Keratinocyte (primary cell): ENCODE measurements around the gene GSPT2. TPM values are rescaled to one million over a fixed set of nuclear protein-coding genes. Genes with fewer than 3 reads are reported as not detected.

Experiments
- DNase-seq: peaks from one replicate; pipeline ENCODE4 v3.0.0-alpha.2; 2011; ENCODE audit warnings: low read depth, missing footprints, low spot score
- FAIRE-seq: peaks from 2 replicates; lab custom pipeline; 2011; peaks lifted over from hg19 to GRCh38; lab: Jason Lieb, UNC
- H2AFZ ChIP-seq: 2 replicates; pipeline ENCODE4 v1.6.0; 2012; ENCODE audit warnings: low read length, control low read depth, inconsistent platforms; ENCODE audit not compliant: control insufficient read depth
- H3K27ac ChIP-seq: 2 replicates; pipeline ENCODE4 v1.5.1; 2011; ENCODE audit warnings: low read length; ENCODE audit not compliant: control insufficient read depth, insufficient read depth
- H3K27me3 ChIP-seq: 3 replicates; pipeline ENCODE4 v1.6.0; 2011; ENCODE audit warnings: low read length; ENCODE audit not compliant: control insufficient read depth, insufficient read depth; ENCODE audit errors: extremely low read depth
- H3K36me3 ChIP-seq, 2 experiments: 2 replicates in 1 of 2; 3 replicates in 1 of 2; pipeline ENCODE4 v1.5.1; 2011; ENCODE audit warnings: low read length in 2 of 2, mild to moderate bottlenecking in 1 of 2; ENCODE audit not compliant: control insufficient read depth in 2 of 2, insufficient read depth in 2 of 2; ENCODE audit errors: extremely low read depth in 1 of 2
- H3K4me1 ChIP-seq: 3 replicates; pipeline ENCODE4 v1.5.1; 2011; ENCODE audit warnings: low read length; ENCODE audit not compliant: control insufficient read depth, insufficient read depth; ENCODE audit errors: extremely low read depth
- H3K4me2 ChIP-seq: 3 replicates; pipeline ENCODE4 v1.6.0; 2011; ENCODE audit warnings: low read depth, low read length; ENCODE audit not compliant: control insufficient read depth, insufficient read depth; ENCODE audit errors: extremely low read depth
- H3K4me3 ChIP-seq, 3 experiments: fragments of 200-600 bp in 1 of 3; sonication (generic) in 1 of 3; 2 replicates in 2 of 3; 3 replicates in 1 of 3; pipeline ENCODE4 v1.5.1; 2011 to 2016; ENCODE audit warnings: low read length in 3 of 3, mild to moderate bottlenecking in 3 of 3, control low read depth in 2 of 3, inconsistent platforms in 1 of 3, low read depth in 1 of 3, mixed read lengths in 1 of 3, mixed run types in 1 of 3, moderate library complexity in 1 of 3; ENCODE audit not compliant: control insufficient read depth in 2 of 3, insufficient read depth in 2 of 3; ENCODE audit errors: extremely low read depth in 1 of 3
- H3K79me2 ChIP-seq: 2 replicates; pipeline ENCODE4 v1.6.0; 2012; ENCODE audit warnings: low read length; ENCODE audit not compliant: control insufficient read depth, insufficient read depth
- H3K9ac ChIP-seq: 3 replicates; pipeline ENCODE4 v1.6.0; 2011; ENCODE audit warnings: low read length; ENCODE audit not compliant: control insufficient read depth, insufficient read depth; ENCODE audit errors: extremely low read depth
- H3K9me1 ChIP-seq: 3 replicates; pipeline ENCODE4 v1.6.0; 2011; ENCODE audit warnings: low read length; ENCODE audit not compliant: control insufficient read depth, insufficient read depth; ENCODE audit errors: extremely low read depth
- H3K9me3 ChIP-seq: 2 replicates; pipeline ENCODE4 v1.5.1; 2012; ENCODE audit warnings: low read depth, low read length; ENCODE audit not compliant: control insufficient read depth
- H4K20me1 ChIP-seq: 3 replicates; pipeline ENCODE4 v1.6.0; 2011; ENCODE audit warnings: low read length; ENCODE audit not compliant: control insufficient read depth, insufficient read depth; ENCODE audit errors: extremely low read depth
- CTCF ChIP-seq, 3 experiments: IDR thresholded peaks in 1 of 3; conservative IDR thresholded peaks in 1 of 3; optimal IDR thresholded peaks in 1 of 3; 2 replicates in 2 of 3; 3 replicates in 1 of 3; pipeline versions ENCODE3 to v1.5.1; 2011; ENCODE audit warnings: low read length in 3 of 3, mild to moderate bottlenecking in 3 of 3, moderate library complexity in 2 of 3, control low read depth in 1 of 3, inconsistent platforms in 1 of 3; ENCODE audit not compliant: insufficient read depth in 2 of 3; ENCODE audit errors: extremely low read depth in 1 of 3
- EZH2 ChIP-seq: IDR thresholded peaks from one replicate; pipeline ENCODE4 v1.6.1; 2012; ENCODE audit warnings: inconsistent platforms, mild to moderate bottlenecking, low read length, moderate library complexity
- dilution Hi-C: fragments of 300-500 bp; cut with MboI; formaldehyde crosslinking; loops from one replicate; pipeline ENCODE4 v1.7.0; 2020; ENCODE audit warnings: low sequenced_read_pairs; ENCODE audit not compliant: extremely low pct_ligation_motif_present
- polyA plus RNA-seq, 5 experiments: library from polyadenylated mRNA; depleted of rRNA in 3 of 5; stranded (reverse) in 3 of 5; stranded (forward) in 1 of 5; unstranded in 1 of 5; fragments of >200 nt; gene quantifications; 1 replicate in 1 of 5; 2 replicates in 3 of 5; 3 replicates in 1 of 5; pipeline versions ENCODE4 v1.2.1 to v1.2.3, GENCODE V29; 2011 to 2012; ENCODE audit warnings: missing spikeins in 2 of 5, low read depth in 1 of 5, low replicate concordance in 1 of 5

The GSPT2 gene
- polyA plus RNA-seq, 1 donor (not counting 4 experiments of a cell fraction or from before 2014, with no cell fraction given): 3.8 TPM

- Histone ChIP-seq H3K4me1 (no peaks in the 10 kb centered on the region), H2AFZ (no peak overlapping the region), H3K4me3 (no peak overlapping the region), H3K79me2 (no peaks in the 10 kb centered on the region), H3K9ac (no peak overlapping the region), H3K9me1 (no peaks in the 10 kb centered on the region), H3K27ac (no peak overlapping the region), H3K27me3 (no peaks in the 10 kb centered on the region), H3K9me3 (no peaks in the 10 kb centered on the region), H3K4me2 (no peak overlapping the region), H4K20me1 (no peaks in the 10 kb centered on the region), H3K36me3 (no peaks in the 10 kb centered on the region)
- DNase-seq: no peak
- dilution Hi-C loops: no loop called here
- TF ChIP-seq EZH2: no peak
- no peak for TF ChIP-seq CTCF (optimal IDR thresholded peaks at IDR 0.05 in 1 of 3, IDR thresholded peaks at IDR 0.05 in 1 of 3, conservative IDR thresholded peaks at IDR 0.05 in 1 of 3; ENCODE audit: extremely low read depth in 1 of 3, insufficient read depth in 2 of 3, low read length in 3 of 3)
- FAIRE-seq: no peak
These were observed 15.0 kb upstream of the GSPT2 start for GRCh38 chrX:51728202-51728601.

- Histone ChIP-seq H3K79me2 (no peaks in the 10 kb centered on the region), H3K9me3 (no peaks in the 10 kb centered on the region), H3K9ac (no peak overlapping the region), H2AFZ (no peak overlapping the region), H3K36me3 (no peaks in the 10 kb centered on the region), H4K20me1 (no peaks in the 10 kb centered on the region), H3K4me2 (no peak overlapping the region), H3K9me1 (no peaks in the 10 kb centered on the region), H3K4me3 (no peak overlapping the region), H3K27me3 (no peaks in the 10 kb centered on the region), H3K4me1 (no peaks in the 10 kb centered on the region), H3K27ac (no peak overlapping the region)
- dilution Hi-C loops: no loop called here
- no peak for DNase-seq
- no peak for FAIRE-seq
- no peak for TF ChIP-seq EZH2
These were observed 6.2 kb upstream of the GSPT2 start for GRCh38 chrX:51737091-51737490.

GRCh38 chrX:51742586-51742985, 656 bp upstream of the GSPT2 start:
- Histone ChIP-seq H3K36me3 (no peaks in the 10 kb centered on the region), H3K79me2 (no peaks in the 10 kb centered on the region), H3K4me2 (no peak overlapping the region), H3K4me3 (no peak overlapping the region), H3K4me1 (no peaks in the 10 kb centered on the region), H3K9me3 (no peaks in the 10 kb centered on the region), H4K20me1 (no peaks in the 10 kb centered on the region), H3K9ac (no peak overlapping the region), H3K27me3 (no peaks in the 10 kb centered on the region), H2AFZ (peak overlapping the region; percentile 85), H3K27ac (no peak overlapping the region), H3K9me1 (no peaks in the 10 kb centered on the region)
- dilution Hi-C loops: no loop called here
- no peak for TF ChIP-seq EZH2
- TF ChIP-seq CTCF (optimal IDR thresholded peaks at IDR 0.05 in 1 of 3, IDR thresholded peaks at IDR 0.05 in 1 of 3, conservative IDR thresholded peaks at IDR 0.05 in 1 of 3; ENCODE audit: extremely low read depth in 1 of 3, insufficient read depth in 2 of 3, low read length in 3 of 3): no peak
- FAIRE-seq (no peak), DNase-seq (no peak)
